Stimulated activated CD8-positive, alpha-beta memory T cell treated with anti-CD3 and anti-CD28 coated beads, Interleukin-7, amount 100 ng/mL, for 1 hour (primary cell): ENCODE results near the gene ANKRD35.
"Not testable (repeated sequence)": the region's sequence is repeated elsewhere in the genome, so short reads cannot be mapped to it uniquely, and the experiment has no call there.

Source experiments
- DNase-seq, 2 donors: peaks; one replicate each; pipeline ENCODE4 v3.0.0-alpha.2; 2020; ENCODE audit warnings: low read depth in 2 of 2

Gene ANKRD35

DNA sequence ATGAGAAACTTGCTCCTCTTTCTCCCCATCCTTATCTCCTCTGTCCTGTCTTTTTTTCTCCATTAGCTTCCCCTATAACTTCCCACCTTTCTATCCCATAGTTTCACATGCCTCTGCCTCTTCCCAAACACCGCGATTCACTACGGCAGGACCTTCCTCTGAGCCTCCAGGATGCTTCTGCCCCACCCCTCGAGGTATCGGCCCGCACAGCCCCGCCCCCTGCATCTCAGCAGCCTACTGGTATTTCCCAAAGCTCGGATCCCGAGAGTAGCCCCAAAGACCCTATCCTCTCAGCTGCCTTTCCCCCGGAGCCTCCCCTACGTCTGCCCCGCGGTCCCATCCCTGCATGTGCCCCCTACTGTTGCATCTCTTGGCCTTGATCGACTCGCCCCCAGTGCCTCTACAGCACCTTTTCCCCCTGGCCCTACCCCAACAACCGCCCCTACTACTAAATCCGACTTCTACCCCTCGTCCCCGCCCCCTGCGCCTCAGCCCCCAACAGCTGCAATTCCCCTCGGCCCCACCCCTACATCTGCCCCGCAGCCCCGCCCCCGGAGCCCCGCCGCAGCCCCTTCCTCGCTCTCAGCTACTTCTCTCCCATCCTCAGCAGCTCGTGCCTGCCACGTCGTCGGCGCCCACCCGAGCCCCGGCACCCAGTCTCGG is 27.3 kb downstream of the ANKRD35 start:
- peak in 1 of 2 donors; percentile 47 for DNase-seq

DNA sequence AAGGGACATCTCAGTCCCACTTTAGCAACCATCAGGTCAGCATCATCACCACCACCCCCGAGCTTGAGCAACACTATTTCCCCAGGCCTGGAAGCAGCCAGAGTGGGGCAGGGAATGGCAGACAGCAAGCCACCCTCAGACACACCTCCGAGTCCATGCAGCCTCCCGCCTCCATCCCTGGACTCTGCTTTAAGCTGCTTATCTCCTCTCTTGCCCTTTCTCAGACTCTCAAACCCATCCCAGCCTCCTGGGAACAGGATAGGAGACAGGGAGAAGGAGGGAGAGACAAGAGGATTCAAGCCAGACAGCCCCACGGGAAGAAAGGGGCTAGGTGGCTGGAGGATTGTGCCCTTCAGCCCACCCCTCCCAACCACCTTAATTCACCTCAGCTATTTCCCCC is 28.5 kb downstream of the ANKRD35 start:
- DNase-seq: no peak

DNA sequence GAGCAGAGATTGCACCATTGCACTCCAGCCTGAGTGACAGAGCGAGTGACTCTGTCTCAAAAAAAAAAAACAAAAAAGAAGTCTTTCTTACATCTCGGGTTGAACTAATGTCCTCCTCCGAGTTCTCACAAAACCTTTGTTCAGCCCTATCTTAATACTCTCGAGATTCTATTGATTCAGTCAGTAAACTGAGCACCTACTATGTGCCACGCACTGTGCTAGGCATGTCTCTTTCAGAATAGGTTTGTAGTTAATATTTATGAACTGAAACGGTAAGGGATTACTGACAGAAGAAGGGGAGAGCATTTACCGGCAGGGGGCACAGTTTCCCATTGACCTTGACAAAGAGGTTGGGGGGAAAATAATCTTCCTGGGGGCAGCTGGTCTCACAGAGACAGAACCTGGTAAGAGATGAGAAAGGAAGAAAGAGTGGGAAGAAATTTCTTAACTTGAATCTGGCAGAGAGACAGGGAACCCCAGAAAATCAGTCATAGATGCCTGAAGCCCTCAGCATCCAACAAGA is 30.2 kb downstream of the ANKRD35 start:
- DNase-seq: no peak

GRCh38 chr1:145849356-145850160 is 36.1 kb downstream of the ANKRD35 start:
- no peak for DNase-seq

DNA sequence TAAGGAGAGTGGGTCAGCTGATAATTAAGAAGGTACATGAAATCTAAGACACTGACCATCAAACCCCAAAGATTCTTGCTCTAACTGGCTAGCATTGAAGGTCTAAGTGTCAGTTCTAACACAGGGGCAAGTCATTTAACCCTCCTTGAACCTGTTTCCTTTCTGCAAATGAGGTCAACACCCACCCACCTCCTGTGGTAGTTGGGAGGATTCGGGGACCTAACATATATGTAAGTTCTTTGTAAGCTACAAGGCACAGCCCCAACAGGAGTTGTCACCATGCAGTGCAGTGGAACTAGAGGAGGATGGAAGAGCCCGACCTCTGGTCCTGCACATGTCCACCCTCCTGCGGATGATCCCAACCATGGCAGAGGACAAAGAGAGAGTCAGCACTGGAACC is 37.8 kb downstream of the ANKRD35 start:
- DNase-seq: no peak

DNA sequence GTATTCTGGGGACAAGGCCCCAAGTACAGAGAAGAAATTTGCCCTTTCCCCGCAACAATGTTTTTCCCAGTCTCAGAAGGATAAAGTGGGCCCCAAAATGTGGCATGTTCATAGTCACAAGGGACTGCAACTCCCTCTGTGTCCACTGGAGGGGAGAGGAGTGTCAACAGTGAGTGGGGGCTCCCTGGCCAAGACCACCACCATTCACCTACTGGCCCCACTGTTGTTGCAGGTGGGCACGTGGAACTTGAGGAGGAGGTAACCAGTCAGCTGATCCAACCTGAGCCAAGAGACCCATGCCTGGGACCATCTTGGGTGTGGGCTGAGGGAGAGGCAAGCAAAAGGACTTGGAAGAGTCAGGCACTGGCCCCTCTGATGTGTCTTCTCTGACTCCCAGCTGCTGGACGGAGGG is 39.5 kb downstream of the ANKRD35 start:
- no peak for DNase-seq

DNA sequence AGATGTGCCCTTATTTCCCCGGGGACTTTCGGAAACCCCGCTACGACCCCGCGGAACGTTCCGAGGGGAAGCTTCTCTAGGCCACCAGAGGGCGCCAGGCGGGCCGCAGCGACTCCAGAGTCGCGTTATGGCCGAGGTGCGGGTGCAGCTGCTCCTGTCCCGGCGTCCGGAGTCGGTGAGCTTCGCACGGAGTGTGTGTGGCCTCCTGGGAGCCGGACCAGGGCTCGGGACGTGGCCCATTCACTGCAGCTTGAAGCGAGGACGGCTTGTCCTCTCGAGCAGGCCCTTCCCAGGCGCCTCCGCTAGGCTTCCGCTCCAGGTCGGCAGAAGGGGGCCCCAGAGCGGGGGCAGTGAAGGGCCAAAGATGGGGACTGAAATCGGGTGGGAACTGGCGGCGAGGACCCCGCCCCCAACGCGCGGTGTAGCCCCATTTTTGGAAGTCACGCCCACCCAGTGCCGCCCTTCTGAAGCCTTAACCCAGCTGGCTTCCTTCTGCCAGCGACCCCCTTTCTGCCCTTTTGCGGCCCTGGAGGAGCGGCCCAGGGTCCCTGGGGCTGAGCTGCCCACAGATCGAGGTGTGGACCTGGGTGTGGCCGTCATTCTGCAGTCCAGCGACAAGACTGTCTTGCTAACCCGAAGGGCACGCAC is 40.0 kb downstream of the ANKRD35 start, which contains the start of gene NUDT17:
Gene NUDT17 (plus strand): TSS at position 117 of the 648 bp plus-strand sequence. CDS start 11 bp downstream, at position 128.
- DNase-seq: peak; percentile 53 to 73

GRCh38 chr1:145845144-145845513 is 40.5 kb downstream of the ANKRD35 start:
- no peak for DNase-seq

- no peak for DNase-seq
Observed at GRCh38 chr1:145843031-145843430, 42.6 kb downstream of the ANKRD35 start.

- no peak for DNase-seq
Observed at GRCh38 chr1:145837656-145838055, 48.0 kb downstream of the ANKRD35 start.

DNA sequence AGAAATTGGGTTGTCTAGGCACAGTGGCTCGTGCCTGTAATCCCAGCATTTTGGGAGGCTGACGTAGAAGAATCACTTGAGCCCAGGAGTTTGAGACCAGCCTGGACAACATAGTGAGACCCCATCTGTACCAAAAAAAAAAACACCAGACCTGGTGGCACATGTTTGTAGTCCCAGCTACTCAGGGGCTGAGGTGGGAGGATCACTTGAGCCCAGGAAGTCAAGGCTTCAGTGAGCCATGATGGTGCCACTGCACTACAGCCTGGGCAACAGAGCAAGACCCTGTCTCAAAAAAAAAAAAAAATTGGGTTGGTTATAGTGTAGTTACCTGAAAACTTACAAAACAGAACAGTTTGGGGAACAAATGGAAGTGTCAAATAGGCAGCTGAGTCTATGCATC is 54.9 kb downstream of the ANKRD35 start:
- DNase-seq: not testable (repeated sequence)

DNA sequence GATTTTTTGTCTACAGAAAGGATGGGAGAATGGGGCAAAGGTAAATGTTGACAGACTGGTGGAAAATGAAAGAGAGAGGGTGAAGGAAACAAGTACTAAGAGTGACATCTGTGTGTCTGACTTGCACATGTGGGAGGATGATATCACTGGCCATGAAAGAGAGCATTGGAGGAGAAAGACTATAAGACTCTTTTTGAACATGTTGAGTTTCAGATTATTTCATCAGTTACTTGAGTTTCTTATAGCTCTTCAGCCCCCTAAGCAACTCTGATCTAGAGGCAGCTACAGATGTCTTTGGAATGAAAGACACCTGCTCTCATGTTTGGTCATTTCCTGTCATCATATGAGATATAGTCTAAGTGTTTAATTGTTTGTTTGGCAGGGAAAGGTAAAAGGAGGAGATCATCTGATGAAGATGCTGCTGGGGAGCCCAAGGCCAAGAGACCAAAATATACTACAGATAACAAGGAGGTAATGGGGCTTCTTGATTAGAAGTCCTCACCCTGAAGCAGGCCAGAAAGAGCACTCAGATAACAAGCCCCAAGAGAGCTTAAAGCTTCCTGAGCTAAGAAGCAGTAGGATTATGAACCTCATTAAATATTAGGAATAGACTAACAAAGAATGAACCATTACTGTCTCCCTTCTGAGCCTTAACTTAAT is 57.2 kb downstream of the ANKRD35 start:
- DNase-seq: no peak

GRCh38 chr1:145827966-145828365 is 57.7 kb downstream of the ANKRD35 start:
- no peak for DNase-seq

- no peak for DNase-seq
Observed at GRCh38 chr1:145826030-145826429, 59.6 kb downstream of the ANKRD35 start.

GRCh38 chr1:145824499-145824842 is 61.2 kb downstream of the ANKRD35 start:
- no peak for DNase-seq

DNA sequence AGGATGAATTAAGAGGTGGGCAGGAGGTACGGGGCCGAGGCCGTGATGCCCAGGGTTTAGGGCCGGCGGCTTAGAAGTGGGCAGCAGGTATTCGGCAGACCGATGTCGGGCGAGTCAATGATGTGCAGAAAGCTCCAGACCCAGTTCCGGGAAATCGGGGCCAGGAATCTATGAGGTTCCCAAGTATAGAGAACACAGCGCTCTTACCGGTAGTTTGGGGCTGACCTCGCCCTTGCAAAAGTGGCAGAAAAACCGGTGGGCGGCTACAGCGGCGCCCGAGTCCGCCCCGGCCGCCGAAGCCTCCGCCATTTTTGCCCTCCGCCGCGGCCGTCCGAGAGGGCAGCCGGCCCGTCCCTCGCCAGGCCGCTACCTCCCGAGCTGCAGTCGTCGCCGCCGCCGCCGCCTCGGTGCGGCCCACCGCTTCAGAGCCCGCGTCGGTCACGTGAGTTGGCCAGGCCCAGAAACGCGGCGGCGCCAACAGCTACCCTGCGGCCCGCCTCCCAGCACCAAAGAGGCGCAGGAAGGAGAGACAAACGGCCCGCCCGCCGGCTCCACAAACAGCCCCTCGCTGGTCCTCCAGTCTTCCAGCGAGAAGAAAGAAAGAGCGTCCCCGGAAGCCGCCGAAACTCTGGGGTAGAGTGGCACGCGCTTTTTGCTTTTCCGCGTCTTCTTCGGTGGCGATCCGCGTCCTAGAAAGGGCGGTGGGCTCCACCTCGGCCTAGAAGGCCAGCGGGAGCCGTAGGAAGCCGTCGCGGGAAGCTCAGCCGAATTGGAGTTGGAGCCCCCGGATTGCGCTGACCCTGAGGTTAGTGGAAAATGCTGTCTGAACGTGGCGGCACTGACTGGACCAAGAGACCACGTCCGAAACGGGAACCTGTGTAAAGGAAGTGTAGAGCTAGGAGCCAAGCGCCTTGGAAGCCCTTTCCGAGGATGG is 61.8 kb downstream of the ANKRD35 start, which contains the start of the genes POLR3C and RNF115:
Gene POLR3C (plus strand): TSS at position 636 of the 934 bp plus-strand sequence. CDS start 1,577 bp downstream, outside the sequence.
Gene RNF115 (minus strand): TSS at position 531 of the 934 bp plus-strand sequence. CDS start 222 bp downstream, at position 309.
- DNase-seq: peak; percentile 71 to 72

DNA sequence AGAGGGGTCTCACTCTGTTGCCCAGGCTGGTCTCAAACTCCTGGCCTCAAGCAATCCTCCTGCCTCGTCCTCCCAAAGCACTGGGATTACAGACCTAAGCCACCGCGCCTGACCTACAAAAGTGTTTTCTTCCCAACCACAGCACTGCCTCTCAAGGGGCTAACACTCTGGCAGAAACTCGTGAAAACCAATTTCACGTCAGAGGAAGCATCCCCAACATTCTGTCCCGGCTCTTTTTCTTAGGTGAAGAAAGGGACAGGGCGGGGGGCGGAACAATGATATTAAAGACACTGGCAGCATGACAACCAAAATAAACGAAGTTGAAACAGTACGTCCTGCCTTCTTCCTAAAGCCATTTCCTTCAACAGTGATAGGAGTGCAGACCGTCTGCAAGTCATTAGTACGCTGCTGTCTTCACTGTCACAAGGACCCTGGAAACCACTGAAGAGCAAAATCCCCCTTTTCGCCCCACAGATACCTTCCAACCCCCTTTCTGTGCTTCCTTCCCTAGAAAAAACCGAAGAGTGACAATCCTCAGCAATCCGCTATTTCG is 62.8 kb downstream of the ANKRD35 start:
- not testable (repeated sequence) for DNase-seq

- DNase-seq: not testable (repeated sequence)
Observed at GRCh38 chr1:145818095-145818494, 67.6 kb downstream of the ANKRD35 start.
